MM.1S (cell line): ENCODE results near the gene NCR2.
A peak's percentile ranks its signal among the peaks of the same experiment; 100 is the strongest.

ENCODE experiments used
- DNase-seq: peaks from one replicate; pipeline ENCODE4 v3.0.0-alpha.2; 2015
- H2AFZ ChIP-seq: fragments of 300-600 bp; sonication (generic); 2 replicates; pipeline ENCODE4 v1.6.0; 2016; ENCODE audit warnings: antibody characterized with exemption, low read length
- H3F3A ChIP-seq: fragments of 300-600 bp; sonication (generic); 2 replicates; pipeline ENCODE4 v1.6.1; 2016; ENCODE audit warnings: mild to moderate bottlenecking, antibody characterized with exemption, low read length, moderate library complexity, mixed read lengths; ENCODE audit not compliant: insufficient read depth
- H3K27ac ChIP-seq: fragments of 300-600 bp; sonication (generic); 2 replicates; pipeline ENCODE4 v1.5.1; 2016; ENCODE audit warnings: mild to moderate bottlenecking, low read length
- H3K27me3 ChIP-seq: fragments of 300-600 bp; sonication (generic); replicated peaks from 2 replicates; pipeline ENCODE4 v1.6.0; 2016; ENCODE audit warnings: low read length; ENCODE audit not compliant: insufficient read depth
- H3K36me3 ChIP-seq: fragments of 300-600 bp; sonication (generic); replicated peaks from 2 replicates; pipeline ENCODE4 v1.6.1; 2016; ENCODE audit warnings: mild to moderate bottlenecking, low read length, mixed read lengths; ENCODE audit not compliant: insufficient read depth
- H3K4me1 ChIP-seq: fragments of 300-600 bp; sonication (generic); 2 replicates; pipeline ENCODE4 v1.6.1; 2016; ENCODE audit warnings: low read length, mixed read lengths
- H3K4me2 ChIP-seq: fragments of 300-600 bp; sonication (generic); 2 replicates; pipeline ENCODE4 v1.6.0; 2016; ENCODE audit warnings: low read depth, low read length
- H3K4me3 ChIP-seq: fragments of 300-600 bp; sonication (generic); 2 replicates; pipeline ENCODE4 v1.5.1; 2016; ENCODE audit warnings: low read length, mixed read lengths
- H3K79me2 ChIP-seq: fragments of 300-600 bp; sonication (generic); 2 replicates; pipeline ENCODE4 v1.6.1; 2016; ENCODE audit warnings: mixed run types, low read length, mixed read lengths
- H3K9ac ChIP-seq: fragments of 300-600 bp; sonication (generic); 2 replicates; pipeline ENCODE4 v1.6.1; 2016; ENCODE audit warnings: low read length, mixed read lengths
- H3K9me2 ChIP-seq: fragments of 300-600 bp; sonication (generic); replicated peaks from 2 replicates; pipeline ENCODE4 v1.6.1; 2016; ENCODE audit warnings: mild to moderate bottlenecking, low read length, mixed read lengths; ENCODE audit not compliant: insufficient read depth
- H3K9me3 ChIP-seq: fragments of 300-600 bp; sonication (generic); replicated peaks from 2 replicates; pipeline ENCODE4 v1.6.1; 2016; ENCODE audit warnings: mild to moderate bottlenecking, low read length, mixed read lengths; ENCODE audit not compliant: insufficient read depth
- H4K20me1 ChIP-seq: fragments of 300-600 bp; sonication (generic); 2 replicates; pipeline ENCODE4 v1.6.1; 2016; ENCODE audit warnings: mild to moderate bottlenecking, low read length, moderate library complexity, mixed read lengths; ENCODE audit not compliant: insufficient read depth
- CTCF ChIP-seq: fragments of 300-600 bp; sonication (generic); IDR thresholded peaks from 2 replicates; pipeline ENCODE4 v1.5.1; 2016; ENCODE audit warnings: antibody characterized with exemption, low read length, mixed read lengths
- EZH2 ChIP-seq: fragments of 300-600 bp; sonication (generic); optimal IDR thresholded peaks from 2 replicates; pipeline ENCODE3; 2017; ENCODE audit warnings: low read depth, mild to moderate bottlenecking, antibody characterized with exemption, low read length, mixed read lengths
- EZH2phosphoT487 ChIP-seq: fragments of 300-600 bp; sonication (generic); IDR thresholded peaks from 2 replicates; pipeline ENCODE4 v1.6.1; 2018; ENCODE audit warnings: antibody characterized with exemption, low read length

The NCR2 gene

GRCh38 chr6:41366150-41366549 is 30.7 kb downstream of the NCR2 start:
- Histone ChIP-seq H4K20me1 (no peaks in the 10 kb centered on the region), H3K4me3 (no peak overlapping the region), H3K9ac (no peak overlapping the region), H3K27ac (no peak overlapping the region), H3F3A (no peaks in the 10 kb centered on the region), H3K4me2 (no peak overlapping the region), H3K4me1 (no peaks in the 10 kb centered on the region), H2AFZ (no peak overlapping the region), H3K27me3 (peaks cover 9% of the 10 kb centered on the region; the same call in 1 of the 2 replicates), H3K36me3 (no peaks in the 10 kb centered on the region), H3K79me2 (no peaks in the 10 kb centered on the region), H3K9me3 (no peaks in the 10 kb centered on the region), H3K9me2 (no peaks in the 10 kb centered on the region)
- TF ChIP-seq EZH2 (no peak), EZH2phosphoT487 (no peak), CTCF (no peak)
- DNase-seq: no peak

- DNase-seq: no peak
- H3K27me3 ChIP-seq: peaks cover 18% of the 10 kb centered on the region
Observed at GRCh38 chr6:41367061-41367460, 31.7 kb downstream of the NCR2 start.

GRCh38 chr6:41367700-41368099 is 32.3 kb downstream of the NCR2 start:
- H3K9me2 ChIP-seq: no peaks in the 10 kb centered on the region
- peaks cover 25% of the 10 kb centered on the region for H3K27me3 ChIP-seq
- H3K27ac ChIP-seq: no peak overlapping the region
- H4K20me1 ChIP-seq: no peaks in the 10 kb centered on the region
- H3K36me3 ChIP-seq: no peaks in the 10 kb centered on the region
- H3K9ac ChIP-seq: no peak overlapping the region
- H2AFZ ChIP-seq: no peak overlapping the region
- no peaks in the 10 kb centered on the region for H3F3A ChIP-seq
- DNase-seq: no peak
- H3K4me2 ChIP-seq: no peak overlapping the region
- no peak overlapping the region for H3K4me3 ChIP-seq
- TF ChIP-seq CTCF: peak; percentile 38
- TF ChIP-seq EZH2phosphoT487: no peak
- H3K9me3 ChIP-seq: no peaks in the 10 kb centered on the region
- H3K79me2 ChIP-seq: no peaks in the 10 kb centered on the region
- no peaks in the 10 kb centered on the region for H3K4me1 ChIP-seq

More at GRCh38 chr6:41367061-41367460, 31.7 kb downstream of the NCR2 start:
- Histone ChIP-seq H3K4me2 (no peak overlapping the region), H3K79me2 (no peaks in the 10 kb centered on the region), H4K20me1 (no peaks in the 10 kb centered on the region), H3K4me1 (no peaks in the 10 kb centered on the region), H3F3A (no peaks in the 10 kb centered on the region), H3K9me3 (no peaks in the 10 kb centered on the region), H3K36me3 (no peaks in the 10 kb centered on the region), H2AFZ (no peak overlapping the region), H3K9me2 (no peaks in the 10 kb centered on the region), H3K4me3 (no peak overlapping the region), H3K27ac (no peak overlapping the region), H3K9ac (no peak overlapping the region)
- TF ChIP-seq EZH2: no peak
- no peak for TF ChIP-seq CTCF
- no peak for TF ChIP-seq EZH2phosphoT487
